ENCODE data around the gene DAGLA.

The DAGLA gene

GRCh38 chr11:61727401-61727811 is 47.2 kb downstream of the DAGLA start:
- H3K4me3 ChIP-seq (ENCODE audit: low read depth, low read length): no peak overlapping the region
- DNase-seq (ENCODE audit: low read depth): no peak
- TF ChIP-seq CTCF (IDR thresholded peaks at IDR 0.05; ENCODE audit: insufficient read depth, low read depth, low read length, missing control alignments): no peak

- peak; percentile 38 for DNase-seq (ENCODE audit: low read depth)
- H3K4me3 ChIP-seq (ENCODE audit: low read depth, low read length): no peak overlapping the region
- TF ChIP-seq CTCF (IDR thresholded peaks at IDR 0.05; ENCODE audit: insufficient read depth, low read depth, low read length, missing control alignments): no peak
Measured at GRCh38 chr11:61728066-61728939, 48.1 kb downstream of the DAGLA start.

GRCh38 chr11:61728940-61729219 is 48.7 kb downstream of the DAGLA start:
- no peak for TF ChIP-seq CTCF (IDR thresholded peaks at IDR 0.05; ENCODE audit: insufficient read depth, low read depth, low read length, missing control alignments)
- H3K4me3 ChIP-seq (ENCODE audit: low read depth, low read length): no peak overlapping the region
- peak; percentile 52 for DNase-seq (ENCODE audit: low read depth)

- no peak for TF ChIP-seq CTCF (IDR thresholded peaks at IDR 0.05; ENCODE audit: insufficient read depth, low read depth, low read length, missing control alignments)
- DNase-seq (ENCODE audit: low read depth): no peak
- no peak overlapping the region for H3K4me3 ChIP-seq (ENCODE audit: low read depth, low read length)
Measured at GRCh38 chr11:61730240-61730994, 50.2 kb downstream of the DAGLA start.

- DNase-seq (ENCODE audit: low read depth): no peak
- TF ChIP-seq CTCF (IDR thresholded peaks at IDR 0.05; ENCODE audit: insufficient read depth, low read depth, low read length, missing control alignments): no peak
- no peak overlapping the region for H3K4me3 ChIP-seq (ENCODE audit: low read depth, low read length)
Measured at GRCh38 chr11:61731211-61731951, 51.2 kb downstream of the DAGLA start.

- no peak for DNase-seq (ENCODE audit: low read depth)
- no peak for TF ChIP-seq CTCF (IDR thresholded peaks at IDR 0.05; ENCODE audit: insufficient read depth, low read depth, low read length, missing control alignments)
- H3K4me3 ChIP-seq (ENCODE audit: low read depth, low read length): no peak overlapping the region
Measured at GRCh38 chr11:61731952-61732675, 51.9 kb downstream of the DAGLA start.

All from GM12865 (cell line).